Testis (tissue), 3 donors: Measurements from ENCODE around the gene VWA5B2. TPM values are rescaled to one million over a fixed set of nuclear protein-coding genes. Genes with fewer than 3 reads are reported as not detected.

Source experiments
- DNase-seq: peaks from one replicate; pipeline ENCODE4 v3.0.0-alpha.2; 2019
- H3K27ac ChIP-seq, 2 donors: fragments of 200-600 bp; sonication (generic); one replicate each; pipeline ENCODE4 v1.5.1; 2019
- H3K27me3 ChIP-seq: fragments of 200-600 bp; sonication (generic); one replicate; pipeline ENCODE4 v1.5.1; 2019
- H3K36me3 ChIP-seq: fragments of 200-600 bp; sonication (generic); one replicate; pipeline ENCODE4 v1.5.1; 2017; ENCODE audit warnings: low read depth; ENCODE audit errors: missing control alignments
- H3K4me1 ChIP-seq: fragments of 200-600 bp; sonication (generic); one replicate; pipeline ENCODE4 v1.5.1; 2019
- H3K4me3 ChIP-seq, 2 donors: fragments of 200-600 bp; sonication (generic); one replicate each; pipeline ENCODE4 v1.5.1; 2017 to 2019
- H3K9me3 ChIP-seq: fragments of 200-600 bp; sonication (generic); one replicate; pipeline ENCODE4 v1.5.1; 2017
- CTCF ChIP-seq, 3 experiments: fragments of 450-650 bp in 2 of 3; fragments of 200-600 bp in 1 of 3; sonication (generic) in 1 of 3; IDR thresholded peaks; one replicate each; pipeline ENCODE4 v1.5.1; 2016 to 2019; ENCODE audit warnings: antibody characterized with exemption in 3 of 3, mild to moderate bottlenecking in 2 of 3, moderate library complexity in 1 of 3
- POLR2A ChIP-seq: fragments of 450-650 bp; IDR thresholded peaks from one replicate; pipeline ENCODE4 v1.6.1; 2017; ENCODE audit warnings: antibody characterized with exemption, mild to moderate bottlenecking, moderate library complexity
- WGBS, 2 donors: methylation state at CpG; one replicate each; pipeline ENCODE4 v1.1.5; 2018; 5-methylcytosine and 5-hydroxymethylcytosine counted together
- intact Hi-C: fragments of 100-400 bp; cut with DNase I; formaldehyde crosslinking; loops from one replicate; pipeline ENCODE4 v1.15.1; 2023; ENCODE audit warnings: low total_unique reads
- polyA plus RNA-seq: library from polyadenylated mRNA; stranded (reverse); fragments of 350-450 nt; fragmentation: Illumina TruSeq; extraction: RNeasy Lipid Tissue Mini Kit (QIAGEN cat#74804); gene quantifications from one replicate; pipeline ENCODE4 v1.2.3, GENCODE V29; 2014; ENCODE audit warnings: low read depth, low replicate concordance; ENCODE audit not compliant: insufficient read depth
- total RNA-seq, 2 donors: library from RNA; depleted of rRNA; stranded (reverse); fragments of >200 nt; gene quantifications; one replicate each; pipeline ENCODE4 v1.2.3, GENCODE V29; 2016

VWA5B2 gene
- total and polyA plus RNA-seq, 3 donors from 2014 or later = 2.5 to 17.6 (median 13.8) TPM

- peak overlapping the region in 1 of 2 donors; percentile 33 for H3K27ac ChIP-seq
- 38 to 39% methylated on average over 5 of the region's 5 CpGs for WGBS, 2 donors
- H3K27me3 ChIP-seq = no peaks in the 10 kb centered on the region
- H3K9me3 ChIP-seq = no peaks in the 10 kb centered on the region
- no peaks in the 10 kb centered on the region for H3K36me3 ChIP-seq
- no peak overlapping the region for H3K4me3 ChIP-seq
- H3K4me1 ChIP-seq = peaks cover 22% of the 10 kb centered on the region
- no peak for DNase-seq
- TF ChIP-seq CTCF (IDR thresholded peaks at IDR 0.05) = no peak
- TF ChIP-seq POLR2A = no peak
- intact Hi-C loops = no loop called here
Observed at GRCh38 chr3:184211718-184212117, 17.7 kb upstream of the VWA5B2 start.

GRCh38 chr3:184218814-184219213, 10.6 kb upstream of the VWA5B2 start:
- no peak for DNase-seq
- H3K4me1 ChIP-seq = no peaks in the 10 kb centered on the region
- no peak overlapping the region for H3K4me3 ChIP-seq
- H3K27me3 ChIP-seq = no peaks in the 10 kb centered on the region
- intact Hi-C loops = no loop called here
- no peaks in the 10 kb centered on the region for H3K36me3 ChIP-seq
- no peak for TF ChIP-seq POLR2A
- no peak for TF ChIP-seq CTCF (IDR thresholded peaks at IDR 0.05)
- no peak overlapping the region for H3K27ac ChIP-seq
- 60 to 85% methylated on average over 4 of the region's 4 CpGs for WGBS, 2 donors
- no peaks in the 10 kb centered on the region for H3K9me3 ChIP-seq

- TF ChIP-seq CTCF (IDR thresholded peaks at IDR 0.05) (no peak), POLR2A (no peak)
- H3K9me3 ChIP-seq = no peaks in the 10 kb centered on the region
- intact Hi-C loops = no loop called here
- H3K4me1 ChIP-seq = no peaks in the 10 kb centered on the region
- 78 to 84% methylated on average over 3 of the region's 3 CpGs for WGBS, 2 donors
- H3K4me3 ChIP-seq = no peak overlapping the region
- no peaks in the 10 kb centered on the region for H3K36me3 ChIP-seq
- no peak for DNase-seq
- H3K27me3 ChIP-seq = no peaks in the 10 kb centered on the region
- H3K27ac ChIP-seq = no peak overlapping the region
Observed at GRCh38 chr3:184222521-184222920, 6.9 kb upstream of the VWA5B2 start.

GRCh38 chr3:184223946-184224345, 5.4 kb upstream of the VWA5B2 start:
- no peak for DNase-seq
- no peak for TF ChIP-seq POLR2A
- TF ChIP-seq CTCF (IDR thresholded peaks at IDR 0.05) = no peak
- intact Hi-C loops = no loop called here
- WGBS, 2 donors = 77 to 83% methylated on average over 3 of the region's 3 CpGs
- H3K9me3 ChIP-seq = no peaks in the 10 kb centered on the region
- no peak overlapping the region for H3K27ac ChIP-seq
- H3K4me1 ChIP-seq = no peaks in the 10 kb centered on the region
- no peaks in the 10 kb centered on the region for H3K36me3 ChIP-seq
- H3K27me3 ChIP-seq = no peaks in the 10 kb centered on the region
- no peak overlapping the region for H3K4me3 ChIP-seq

GRCh38 chr3:184227481-184227935, 1.9 kb upstream of the VWA5B2 start:
- no peak overlapping the region for H3K4me3 ChIP-seq
- WGBS, 2 donors = 63 to 75% methylated on average over 2 of the region's 2 CpGs
- no peaks in the 10 kb centered on the region for H3K9me3 ChIP-seq
- no peaks in the 10 kb centered on the region for H3K36me3 ChIP-seq
- H3K4me1 ChIP-seq = peaks cover 7% of the 10 kb centered on the region
- no peak overlapping the region for H3K27ac ChIP-seq
- DNase-seq = no peak
- intact Hi-C loops = no loop called here
- H3K27me3 ChIP-seq = no peaks in the 10 kb centered on the region
- TF ChIP-seq CTCF (IDR thresholded peaks at IDR 0.05) = peak in 2 of 3 experiments; percentile 44 to 68
- no peak for TF ChIP-seq POLR2A
